Neuronal stem cell (in vitro differentiated cells): ENCODE results near the gene GSTM3.
A peak's percentile ranks its signal among the peaks of the same experiment; 100 is the strongest.
"Not testable (repeated sequence)": the region's sequence is repeated elsewhere in the genome, so short reads cannot be mapped to it uniquely, and the experiment has no call there.

Source experiments
- DNase-seq: peaks from one replicate; pipeline ENCODE4 v3.0.0-alpha.2; 2013; ENCODE audit warnings: low spot score
- H2AFZ ChIP-seq: one replicate; pipeline ENCODE4 v1.6.1; 2013; ENCODE audit warnings: mild to moderate bottlenecking, low read length, inconsistent platforms
- H2AK5ac ChIP-seq: 2 replicates; pipeline ENCODE4 v1.6.1; 2013; ENCODE audit warnings: low read depth, mild to moderate bottlenecking, inconsistent platforms, low read length, moderate library complexity, mixed read lengths
- H2BK120ac ChIP-seq: 2 replicates; pipeline ENCODE4 v1.6.1; 2013; ENCODE audit warnings: low read depth, mild to moderate bottlenecking, inconsistent platforms, low read length, moderate library complexity, mixed read lengths
- H2BK12ac ChIP-seq: one replicate; pipeline ENCODE4 v1.6.1; 2013; ENCODE audit warnings: low read length, inconsistent platforms
- H2BK15ac ChIP-seq: 2 replicates; pipeline ENCODE4 v1.6.1; 2013; ENCODE audit warnings: mild to moderate bottlenecking, low read length, inconsistent platforms, mixed read lengths
- H2BK5ac ChIP-seq: one replicate; pipeline ENCODE4 v1.6.1; 2013; ENCODE audit warnings: inconsistent platforms, mild to moderate bottlenecking, low read length, moderate library complexity
- H3K14ac ChIP-seq: one replicate; pipeline ENCODE4 v1.6.1; 2013; ENCODE audit warnings: low read length, inconsistent platforms
- H3K18ac ChIP-seq: 2 replicates; pipeline ENCODE4 v1.6.1; 2013; ENCODE audit warnings: low read length, inconsistent platforms
- H3K23ac ChIP-seq: 2 replicates; pipeline ENCODE4 v1.6.1; 2013; ENCODE audit warnings: low read depth, mild to moderate bottlenecking, mixed read lengths, low read length, inconsistent platforms; ENCODE audit not compliant: poor library complexity
- H3K27ac ChIP-seq: replicated peaks from 3 replicates; pipeline ENCODE4 v1.5.1; 2013; ENCODE audit warnings: low read length, inconsistent platforms
- H3K27me3 ChIP-seq, 3 experiments: 2 replicates each; pipeline ENCODE4 v1.6.1; 2013; ENCODE audit warnings: low read length in 3 of 3, mild to moderate bottlenecking in 2 of 3, inconsistent platforms in 1 of 3, low read depth in 1 of 3, mixed read lengths in 1 of 3, moderate library complexity in 1 of 3; ENCODE audit not compliant: control insufficient read depth in 3 of 3, insufficient read depth in 3 of 3
- H3K36me3 ChIP-seq, 2 donors: replicated peaks in 1 of 2; 2 replicates each; pipeline ENCODE4 v1.6.1; 2013; ENCODE audit warnings: low read length in 2 of 2; ENCODE audit not compliant: control insufficient read depth in 2 of 2, insufficient read depth in 2 of 2
- H3K4ac ChIP-seq: 2 replicates; pipeline ENCODE4 v1.6.1; 2013; ENCODE audit warnings: inconsistent platforms, mild to moderate bottlenecking, low read length, moderate library complexity
- H3K4me1 ChIP-seq, 2 donors: 1 replicate in 1 of 2; 2 replicates in 1 of 2; pipeline ENCODE4 v1.6.1; 2013; ENCODE audit warnings: low read length in 2 of 2, low read depth in 1 of 2; ENCODE audit not compliant: control insufficient read depth in 2 of 2, insufficient read depth in 1 of 2
- H3K4me2 ChIP-seq: one replicate; pipeline ENCODE4 v1.6.1; 2013; ENCODE audit warnings: mild to moderate bottlenecking, low read length, inconsistent platforms; ENCODE audit not compliant: insufficient read depth, poor library complexity, severe bottlenecking
- H3K4me3 ChIP-seq, 2 donors: 2 replicates each; pipeline ENCODE4 v1.5.1; 2013; ENCODE audit warnings: low read length in 2 of 2, mild to moderate bottlenecking in 2 of 2, inconsistent platforms in 1 of 2, moderate library complexity in 1 of 2
- H3K79me1 ChIP-seq: one replicate; pipeline ENCODE4 v1.6.1; 2013; ENCODE audit warnings: low read depth, mild to moderate bottlenecking, inconsistent platforms, low read length, moderate library complexity
- H3K9ac ChIP-seq: one replicate; pipeline ENCODE4 v1.6.1; 2013; ENCODE audit warnings: mild to moderate bottlenecking, low read depth, low read length, inconsistent platforms; ENCODE audit not compliant: poor library complexity
- H3K9me3 ChIP-seq, 2 donors: replicated peaks in 1 of 2; 2 replicates each; pipeline versions ENCODE3 to v1.6.1; 2013; ENCODE audit warnings: low read length in 2 of 2, mild to moderate bottlenecking in 2 of 2, inconsistent platforms in 1 of 2, low read depth in 1 of 2, mixed read lengths in 1 of 2, moderate library complexity in 1 of 2; ENCODE audit not compliant: control insufficient read depth in 2 of 2, insufficient read depth in 1 of 2
- H4K8ac ChIP-seq: one replicate; pipeline ENCODE4 v1.6.1; 2013; ENCODE audit warnings: low read depth, mild to moderate bottlenecking, inconsistent platforms, low read length, moderate library complexity
- H4K91ac ChIP-seq: one replicate; pipeline ENCODE4 v1.6.1; 2013; ENCODE audit warnings: low read length, low read depth, mild to moderate bottlenecking, inconsistent platforms; ENCODE audit not compliant: poor library complexity
- WGBS, 2 donors: extraction: QIAGEN DNeasy Blood & Tissue Kit; methylation state at CpG; one replicate each; pipeline ENCODE4 v1.1.7; 2013; ENCODE audit warnings: missing lambda C conversion rate in 2 of 2, mixed read lengths in 1 of 2; ENCODE audit not compliant: insufficient read length in 2 of 2, insufficient replicate concordance in 1 of 2; ENCODE audit errors: extremely low coverage in 2 of 2; 5-methylcytosine and 5-hydroxymethylcytosine counted together

GSTM3 gene

DNA sequence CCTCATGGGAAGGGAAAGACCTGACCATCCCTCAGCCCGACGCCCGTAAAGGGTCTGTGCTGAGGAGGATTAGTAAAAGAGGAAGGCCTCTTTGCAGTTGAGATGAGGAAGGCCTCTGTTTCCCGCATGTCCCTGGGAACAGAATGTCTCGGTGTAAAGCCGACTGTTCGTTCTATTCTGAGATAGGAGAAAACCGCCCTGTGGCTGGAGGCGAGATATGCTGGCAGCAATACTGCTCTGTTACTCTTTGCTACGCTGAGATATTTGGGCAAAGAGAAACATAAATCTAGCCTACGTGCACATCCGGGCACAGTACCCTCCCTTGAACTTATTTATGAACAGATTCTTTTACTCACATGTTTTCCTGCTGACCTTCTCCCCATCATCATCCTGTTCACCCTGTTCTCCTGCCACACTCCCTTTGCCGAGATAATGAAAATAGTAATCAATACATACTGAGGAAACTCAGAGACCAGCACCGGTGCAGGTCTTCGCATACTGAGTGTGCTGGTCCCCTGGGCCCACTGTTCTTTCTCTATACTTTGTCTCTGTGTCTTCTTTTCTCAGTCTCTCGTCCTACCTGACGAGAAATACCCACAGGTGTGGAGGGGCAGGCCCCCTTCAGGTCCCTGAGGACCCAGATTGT lies 26.3 kb upstream of the GSTM3 start:
- H2BK15ac ChIP-seq, H4K8ac ChIP-seq, H3K18ac ChIP-seq, H2BK120ac ChIP-seq, H3K36me3 ChIP-seq, H3K4ac ChIP-seq, H3K4me2 ChIP-seq, H4K91ac ChIP-seq, H3K27ac ChIP-seq, H3K9ac ChIP-seq, H2AK5ac ChIP-seq, H3K23ac ChIP-seq, H3K4me1 ChIP-seq, H2BK5ac ChIP-seq, H3K79me1 ChIP-seq, H2BK12ac ChIP-seq, H3K9me3 ChIP-seq, H3K14ac ChIP-seq, H3K4me3 ChIP-seq, H2AFZ ChIP-seq, DNase-seq: not testable (repeated sequence)
- no CpG with 5 or more reads among the region's 17 CpGs for WGBS, 2 donors
- peaks cover 0 to 65% (median 0%) of the 10 kb centered on the region in 3 experiments for H3K27me3 ChIP-seq

DNA sequence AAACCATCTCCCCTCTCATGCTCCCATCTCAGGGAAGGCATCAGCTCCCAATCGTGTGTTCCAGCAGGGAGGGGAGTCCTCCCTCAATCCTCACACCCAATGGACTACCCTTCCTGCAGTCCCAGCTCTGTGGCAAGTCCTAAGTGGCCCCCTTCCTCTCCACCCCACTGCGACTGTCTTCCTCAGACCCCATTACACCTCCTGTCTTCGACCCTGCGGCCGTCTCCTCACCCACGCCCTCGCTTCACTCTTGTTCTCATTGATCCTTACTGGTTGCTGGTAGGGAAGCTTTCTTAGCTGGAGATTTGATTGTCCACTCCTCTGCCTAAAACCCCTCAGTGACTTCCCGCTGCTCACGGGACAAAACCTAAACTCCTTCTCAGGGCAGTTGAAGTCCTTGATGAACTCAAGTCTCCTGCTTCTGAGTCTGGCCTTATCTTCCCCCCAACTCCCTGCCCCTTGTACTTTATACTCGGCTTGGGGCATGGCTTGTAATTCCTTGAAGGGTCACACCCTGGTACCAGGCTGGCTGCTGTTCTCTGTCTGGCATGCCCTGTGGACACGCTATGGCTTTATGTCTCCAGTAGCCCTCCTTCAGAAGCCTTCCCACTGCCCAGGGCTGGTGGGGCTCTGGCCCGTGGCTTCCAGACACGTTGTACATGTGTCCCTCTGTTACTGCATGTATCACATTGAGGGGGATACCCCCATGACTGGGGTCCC lies 25.2 kb upstream of the GSTM3 start:
- H2BK5ac ChIP-seq = no peak overlapping the region
- H2AFZ ChIP-seq = no peak overlapping the region
- H3K18ac ChIP-seq = no peak overlapping the region
- H3K14ac ChIP-seq = no peak overlapping the region
- no peaks in the 10 kb centered on the region for H3K79me1 ChIP-seq
- no peak overlapping the region for H2BK15ac ChIP-seq
- H3K9me3 ChIP-seq = no peaks in the 10 kb centered on the region
- DNase-seq = no peak
- no peak overlapping the region for H3K4me2 ChIP-seq
- H3K27ac ChIP-seq = no peak overlapping the region
- H3K27me3 ChIP-seq = peaks cover 0 to 61% (median 0%) of the 10 kb centered on the region in 3 experiments
- H4K91ac ChIP-seq = no peak overlapping the region
- no CpG with 5 or more reads among the region's 13 CpGs for WGBS, 2 donors
- no peak overlapping the region for H3K4me3 ChIP-seq
- no peak overlapping the region for H2BK120ac ChIP-seq
- H4K8ac ChIP-seq = no peak overlapping the region
- H2AK5ac ChIP-seq = no peak overlapping the region
- H3K9ac ChIP-seq = no peak overlapping the region
- no peak overlapping the region for H2BK12ac ChIP-seq
- no peaks in the 10 kb centered on the region for H3K36me3 ChIP-seq
- H3K23ac ChIP-seq = no peak overlapping the region
- H3K4ac ChIP-seq = no peak overlapping the region
- peaks cover 0 to 5% of the 10 kb centered on the region in 2 donors for H3K4me1 ChIP-seq

GRCh38 chr1:109765483-109765815 lies 24.6 kb upstream of the GSTM3 start:
- Histone ChIP-seq H3K27me3 (peaks cover 0 to 55% (median 0%) of the 10 kb centered on the region in 3 experiments), H3K23ac (no peak overlapping the region), H2BK12ac (no peak overlapping the region), H2BK5ac (no peak overlapping the region), H3K36me3 (no peaks in the 10 kb centered on the region), H3K27ac (no peak overlapping the region), H3K79me1 (no peaks in the 10 kb centered on the region), H3K9ac (no peak overlapping the region), H3K14ac (no peak overlapping the region), H4K91ac (no peak overlapping the region), H2AK5ac (no peak overlapping the region), H4K8ac (no peak overlapping the region), H2BK15ac (no peak overlapping the region), H2AFZ (no peak overlapping the region), H3K18ac (no peak overlapping the region), H3K4ac (no peak overlapping the region), H2BK120ac (no peak overlapping the region), H3K4me3 (no peak overlapping the region), H3K4me2 (no peak overlapping the region), H3K4me1 (peaks cover 0 to 3% of the 10 kb centered on the region in 2 donors), H3K9me3 (no peaks in the 10 kb centered on the region)
- no peak for DNase-seq
- no CpG with 5 or more reads among the region's 4 CpGs for WGBS, 2 donors

DNA sequence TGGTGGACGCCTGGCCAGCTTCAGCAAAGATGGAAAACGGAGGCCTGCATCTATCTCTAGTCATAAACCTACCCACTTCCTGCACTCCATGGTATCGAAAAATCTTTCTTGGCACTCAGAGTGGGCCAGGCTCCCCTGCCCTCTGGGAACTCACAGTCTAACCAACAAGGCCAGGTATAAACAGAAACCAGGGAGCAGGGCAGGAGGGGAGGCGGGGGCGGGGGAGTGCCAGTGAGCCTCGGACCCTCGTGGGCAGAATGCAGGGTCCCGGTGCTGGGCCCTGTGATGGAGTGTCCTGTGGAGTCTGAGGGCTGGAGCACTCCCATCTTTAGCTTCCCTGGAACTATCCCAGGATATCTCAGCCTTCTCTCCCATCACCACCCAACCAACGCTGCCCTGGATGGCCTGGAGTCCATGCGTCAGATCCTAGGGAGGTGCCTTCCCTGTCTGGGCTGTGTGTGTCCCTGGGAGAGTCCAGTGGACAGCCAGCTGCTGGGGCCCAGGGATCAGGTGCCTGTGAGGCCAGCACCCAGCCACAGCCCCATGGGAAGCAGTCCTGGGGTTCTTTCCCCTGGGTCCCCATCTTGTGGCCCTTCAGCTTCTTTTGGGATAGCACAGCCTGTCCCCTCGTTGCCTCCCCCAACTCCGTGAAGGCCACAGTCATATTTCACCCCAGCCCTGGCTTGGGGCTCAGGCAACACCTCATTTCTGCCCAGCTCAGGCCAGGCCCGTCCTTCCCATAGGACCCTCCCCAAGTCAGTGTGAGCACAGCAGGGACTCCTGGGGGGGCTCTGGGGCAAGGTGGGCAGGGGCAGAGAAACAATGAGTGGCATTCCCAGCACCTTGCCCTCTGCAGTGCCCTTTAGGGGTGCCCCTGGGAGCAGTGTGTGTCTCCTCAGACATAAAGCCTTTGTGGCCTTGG lies 24.0 kb upstream of the GSTM3 start:
- Histone ChIP-seq H2BK12ac (no peak overlapping the region), H2BK5ac (no peak overlapping the region), H2BK120ac (no peak overlapping the region), H3K79me1 (no peaks in the 10 kb centered on the region), H3K27ac (no peak overlapping the region), H2BK15ac (peak overlapping the region; percentile 82), H3K4me1 (peaks cover 0 to 7% of the 10 kb centered on the region in 2 donors), H3K27me3 (peaks cover 0 to 49% (median 0%) of the 10 kb centered on the region in 3 experiments), H3K9me3 (no peaks in the 10 kb centered on the region), H3K14ac (no peak overlapping the region), H3K9ac (no peak overlapping the region), H2AK5ac (no peak overlapping the region), H3K23ac (no peak overlapping the region), H3K4me3 (no peak overlapping the region), H3K18ac (no peak overlapping the region), H3K4me2 (no peak overlapping the region), H2AFZ (no peak overlapping the region), H4K91ac (no peak overlapping the region), H3K36me3 (no peaks in the 10 kb centered on the region), H4K8ac (no peak overlapping the region), H3K4ac (no peak overlapping the region)
- no peak for DNase-seq
- no CpG with 5 or more reads among the region's 13 CpGs for WGBS, 2 donors
